Measurements from ENCODE around the gene KIFBP.
"Not testable (repeated sequence)": the region's sequence is repeated elsewhere in the genome, so short reads cannot be mapped to it uniquely, and the experiment has no call there.

The KIFBP gene

GRCh38 chr10:69004821-69005220 is 16.2 kb downstream of the KIFBP start:
- DNase-seq (ENCODE audit: low spot score) = peak; percentile 37

- DNase-seq (ENCODE audit: low spot score) = no peak
These were observed 17.3 kb downstream of the KIFBP start for GRCh38 chr10:69005704-69006485.

GRCh38 chr10:69007260-69007659 is 18.7 kb downstream of the KIFBP start:
- no peak for DNase-seq (ENCODE audit: low spot score)

- DNase-seq (ENCODE audit: low spot score) = peak; percentile 16
These were observed 20.8 kb downstream of the KIFBP start for GRCh38 chr10:69009360-69009759.

- no peak for DNase-seq (ENCODE audit: low spot score)
These were observed 21.6 kb downstream of the KIFBP start for GRCh38 chr10:69010151-69010640.

- not testable (repeated sequence) for DNase-seq (ENCODE audit: low spot score)
These were observed 24.2 kb downstream of the KIFBP start for GRCh38 chr10:69012778-69013177.

- no peak for DNase-seq (ENCODE audit: low spot score)
These were observed 25.6 kb downstream of the KIFBP start for GRCh38 chr10:69014171-69014570.

GRCh38 chr10:69018613-69019012 is 30.0 kb downstream of the KIFBP start:
- DNase-seq (ENCODE audit: low spot score) = no peak

- DNase-seq (ENCODE audit: low spot score) = no peak
These were observed 34.0 kb downstream of the KIFBP start for GRCh38 chr10:69022611-69023010.

- DNase-seq (ENCODE audit: low spot score) = no peak
These were observed 36.8 kb downstream of the KIFBP start for GRCh38 chr10:69025370-69025896.

GRCh38 chr10:69033256-69033655 is 44.7 kb downstream of the KIFBP start:
- no peak for DNase-seq (ENCODE audit: low spot score)

- DNase-seq (ENCODE audit: low spot score) = no peak
These were observed 48.9 kb downstream of the KIFBP start for GRCh38 chr10:69037489-69037888.

- not testable (repeated sequence) for DNase-seq (ENCODE audit: low spot score)
These were observed 52.3 kb downstream of the KIFBP start for GRCh38 chr10:69040904-69041303.

GRCh38 chr10:69042417-69042816 is 53.8 kb downstream of the KIFBP start:
- no peak for DNase-seq (ENCODE audit: low spot score)

GRCh38 chr10:69042838-69043237 is 54.2 kb downstream of the KIFBP start:
- DNase-seq (ENCODE audit: low spot score) = no peak

- no peak for DNase-seq (ENCODE audit: low spot score)
These were observed 55.4 kb downstream of the KIFBP start for GRCh38 chr10:69043931-69044531.

GRCh38 chr10:69044546-69044945 is 55.9 kb downstream of the KIFBP start:
- no peak for DNase-seq (ENCODE audit: low spot score)

- no peak for DNase-seq (ENCODE audit: low spot score)
These were observed 57.1 kb downstream of the KIFBP start for GRCh38 chr10:69045441-69046300.

- DNase-seq (ENCODE audit: low spot score) = no peak
These were observed 58.7 kb downstream of the KIFBP start for GRCh38 chr10:69047111-69047832.

GRCh38 chr10:69048103-69048502 is 59.5 kb downstream of the KIFBP start:
- peak; percentile 22 for DNase-seq (ENCODE audit: low spot score)

- DNase-seq (ENCODE audit: low spot score) = no peak
These were observed 61.0 kb downstream of the KIFBP start for GRCh38 chr10:69049566-69049961.

GRCh38 chr10:69051303-69051702 is 62.7 kb downstream of the KIFBP start:
- no peak for DNase-seq (ENCODE audit: low spot score)
